Thymus (tissue), 14 donors: ENCODE data around the gene ZGRF1. TPM values are rescaled to one million over a fixed set of nuclear protein-coding genes. Genes with fewer than 3 reads are reported as not detected.

Experiments
- DNase-seq, 9 donors: peaks; one replicate each; pipeline ENCODE4 v3.0.0-alpha.2; 2013; ENCODE audit warnings: low spot score in 9 of 9, low read depth in 6 of 9, missing footprints in 1 of 9
- H3K27ac ChIP-seq, 2 donors: one replicate each; pipeline ENCODE4 v1.5.1; 2013; ENCODE audit warnings: control low read depth in 1 of 2, low read depth in 1 of 2, low read length in 1 of 2, mild to moderate bottlenecking in 1 of 2, moderate library complexity in 1 of 2
- H3K27me3 ChIP-seq, 2 donors: one replicate each; pipeline ENCODE4 v1.5.1; 2013; ENCODE audit warnings: low read length in 1 of 2; ENCODE audit not compliant: control insufficient read depth in 2 of 2, insufficient read depth in 1 of 2
- H3K36me3 ChIP-seq, 2 donors: one replicate each; pipeline ENCODE4 v1.5.1; 2013; ENCODE audit warnings: low read length in 1 of 2, mild to moderate bottlenecking in 1 of 2, moderate library complexity in 1 of 2; ENCODE audit not compliant: control insufficient read depth in 2 of 2, insufficient read depth in 2 of 2
- H3K4me1 ChIP-seq, 2 donors: one replicate each; pipeline ENCODE4 v1.5.1; 2013; ENCODE audit warnings: low read length in 2 of 2; ENCODE audit not compliant: control insufficient read depth in 2 of 2, insufficient read depth in 2 of 2
- H3K4me3 ChIP-seq, 2 donors: one replicate each; pipeline ENCODE4 v1.5.1; 2013; ENCODE audit warnings: low read length in 2 of 2, control low read depth in 1 of 2, mild to moderate bottlenecking in 1 of 2
- H3K9me3 ChIP-seq, 2 donors: one replicate each; pipeline ENCODE4 v1.5.1; 2013; ENCODE audit warnings: low read length in 1 of 2, mild to moderate bottlenecking in 1 of 2; ENCODE audit not compliant: control insufficient read depth in 2 of 2, insufficient read depth in 1 of 2
- WGBS: extraction: QIAGEN DNeasy Blood & Tissue Kit; methylation state at CpG from one replicate; pipeline ENCODE4 v1.1.7; 2013; 5-methylcytosine and 5-hydroxymethylcytosine counted together
- long read RNA-seq, 10 donors: transcript quantifications; one replicate each; lab custom pipeline, GENCODE V29; 2026
- polyA plus RNA-seq: library from polyadenylated mRNA; stranded (reverse); fragments of 200-250 nt; gene quantifications from one replicate; pipeline ENCODE4 v1.2.3, GENCODE V29; 2013
- total RNA-seq: library from RNA; stranded (reverse); fragments of 120-200 nt; gene quantifications from one replicate; pipeline ENCODE4 v1.2.4, GENCODE V29; 2013
- donor health status: healthy.

Gene ZGRF1, protein sequence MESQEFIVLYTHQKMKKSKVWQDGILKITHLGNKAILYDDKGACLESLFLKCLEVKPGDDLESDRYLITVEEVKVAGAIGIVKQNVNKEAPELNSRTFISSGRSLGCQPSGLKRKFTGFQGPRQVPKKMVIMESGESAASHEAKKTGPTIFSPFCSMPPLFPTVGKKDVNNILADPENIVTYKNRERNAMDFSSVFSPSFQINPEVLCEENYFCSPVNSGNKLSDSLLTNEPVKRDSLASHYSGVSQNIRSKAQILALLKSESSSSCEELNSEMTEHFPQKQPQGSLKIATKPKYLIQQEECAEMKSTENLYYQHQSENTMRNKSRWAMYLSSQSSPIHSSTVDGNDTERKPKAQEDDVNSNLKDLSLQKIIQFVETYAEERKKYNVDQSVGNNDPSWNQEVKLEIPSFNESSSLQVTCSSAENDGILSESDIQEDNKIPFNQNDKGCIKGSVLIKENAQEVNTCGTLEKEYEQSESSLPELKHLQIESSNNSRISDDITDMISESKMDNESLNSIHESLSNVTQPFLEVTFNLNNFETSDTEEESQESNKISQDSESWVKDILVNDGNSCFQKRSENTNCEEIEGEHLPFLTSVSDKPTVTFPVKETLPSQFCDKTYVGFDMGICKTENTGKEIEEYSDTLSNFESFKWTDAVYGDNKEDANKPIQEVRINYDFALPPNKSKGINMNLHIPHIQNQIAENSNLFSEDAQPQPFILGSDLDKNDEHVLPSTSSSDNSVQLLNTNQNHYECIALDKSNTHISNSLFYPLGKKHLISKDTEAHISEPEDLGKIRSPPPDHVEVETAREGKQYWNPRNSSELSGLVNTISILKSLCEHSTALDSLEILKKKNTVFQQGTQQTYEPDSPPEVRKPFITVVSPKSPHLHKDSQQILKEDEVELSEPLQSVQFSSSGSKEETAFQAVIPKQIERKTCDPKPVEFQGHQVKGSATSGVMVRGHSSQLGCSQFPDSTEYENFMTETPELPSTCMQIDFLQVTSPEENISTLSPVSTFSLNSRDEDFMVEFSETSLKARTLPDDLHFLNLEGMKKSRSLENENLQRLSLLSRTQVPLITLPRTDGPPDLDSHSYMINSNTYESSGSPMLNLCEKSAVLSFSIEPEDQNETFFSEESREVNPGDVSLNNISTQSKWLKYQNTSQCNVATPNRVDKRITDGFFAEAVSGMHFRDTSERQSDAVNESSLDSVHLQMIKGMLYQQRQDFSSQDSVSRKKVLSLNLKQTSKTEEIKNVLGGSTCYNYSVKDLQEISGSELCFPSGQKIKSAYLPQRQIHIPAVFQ (N-terminal part only)
- 23.5 TPM for total RNA-seq
- 10.5 TPM for polyA plus RNA-seq
- long read RNA-seq, donor 1, partial matches to known transcripts, result 7 of 7 reads
- long read RNA-seq, donor 1, other reads (novel, unspliced or antisense), result 0 of 7 reads
- long read RNA-seq, donor 2, result 0 reads
- long read RNA-seq, donor 3, partial matches to known transcripts, result 8 of 12 reads
- long read RNA-seq, donor 3, other reads (novel, unspliced or antisense), result 0 of 12 reads
- long read RNA-seq, donor 4, partial matches to known transcripts, result 166 of 195 reads
- long read RNA-seq, donor 4, other reads (novel, unspliced or antisense), result 28 of 195 reads
- long read RNA-seq, donor 5, partial matches to known transcripts, result 481 of 537 reads
- long read RNA-seq, donor 5, other reads (novel, unspliced or antisense), result 51 of 537 reads
- long read RNA-seq, donor 6, partial matches to known transcripts, result 257 of 282 reads
- long read RNA-seq, donor 6, other reads (novel, unspliced or antisense), result 22 of 282 reads
- long read RNA-seq, donor 7, result 0 reads
- long read RNA-seq, donor 8, result 0 reads
- long read RNA-seq, donor 9, partial matches to known transcripts, result 165 of 176 reads
- long read RNA-seq, donor 9, other reads (novel, unspliced or antisense), result 11 of 176 reads
- long read RNA-seq, donor 10, result 0 reads

DNA sequence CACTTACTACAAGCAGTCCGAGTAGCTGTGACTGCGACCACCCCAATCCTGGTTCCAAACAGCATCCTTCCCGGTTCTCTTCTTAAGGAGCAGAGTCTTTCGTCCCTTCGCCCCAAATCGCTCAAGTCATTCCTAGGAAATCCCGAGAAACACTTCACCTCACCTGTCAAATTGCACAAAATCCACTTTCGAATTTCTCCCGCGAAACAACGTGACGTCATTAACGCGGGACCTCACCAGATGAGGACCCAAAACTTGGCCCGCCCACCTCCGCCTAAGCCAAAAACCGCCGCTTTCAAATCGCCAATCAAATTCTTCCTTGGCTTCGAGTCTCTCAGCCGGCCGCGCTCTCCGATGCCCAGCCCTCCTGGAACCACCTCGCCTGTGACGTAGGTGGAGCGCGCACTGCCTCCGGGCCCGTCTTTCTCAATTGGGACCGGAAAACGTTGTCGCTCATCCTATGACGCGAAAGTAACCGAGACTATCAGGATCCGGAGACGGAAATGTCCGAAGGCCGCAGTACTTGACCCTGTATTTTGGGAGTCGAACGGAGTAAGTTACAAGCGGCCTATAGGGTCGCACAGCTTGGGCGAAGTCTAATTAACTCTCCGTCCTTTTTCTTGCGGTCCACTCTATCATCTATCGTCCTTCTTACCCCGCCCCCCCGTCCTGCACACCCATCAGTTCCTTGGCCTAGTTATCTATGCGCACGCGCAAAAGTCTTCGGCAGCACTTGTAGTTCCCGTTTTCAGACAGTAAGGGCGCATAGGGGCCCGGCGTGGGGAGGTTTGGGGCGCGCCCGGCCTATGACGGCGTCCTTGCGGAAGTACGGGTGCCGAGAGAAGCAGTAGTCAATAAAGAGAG, at the start of gene ZGRF1, which contains the start of gene LARP7:
ZGRF1 (minus strand) TSS at position 222 of the 864 bp plus-strand sequence. CDS start 3,733 bp downstream, outside the sequence.
LARP7 (plus strand) TSS at position 456 of the 864 bp plus-strand sequence. CDS start 7,527 bp downstream, outside the sequence.
- no peaks in the 10 kb centered on the region for H3K9me3 ChIP-seq
- H3K27me3 ChIP-seq, result no peaks in the 10 kb centered on the region
- peak within 1 kb of the TSS; percentile 97 to 99 for H3K27ac ChIP-seq
- WGBS, result under 1% methylated on average over 66 of the region's 66 CpGs
- peak within 1 kb of the TSS; percentile 79 to 82 for H3K4me3 ChIP-seq
- H3K36me3 ChIP-seq, result peaks cover 0 to 2% of the 10 kb centered on the region in 2 donors
- peaks cover 6 to 7% of the 10 kb centered on the region in 2 donors for H3K4me1 ChIP-seq
- peak; percentile 96 to 99 (median 99) for DNase-seq

DNA sequence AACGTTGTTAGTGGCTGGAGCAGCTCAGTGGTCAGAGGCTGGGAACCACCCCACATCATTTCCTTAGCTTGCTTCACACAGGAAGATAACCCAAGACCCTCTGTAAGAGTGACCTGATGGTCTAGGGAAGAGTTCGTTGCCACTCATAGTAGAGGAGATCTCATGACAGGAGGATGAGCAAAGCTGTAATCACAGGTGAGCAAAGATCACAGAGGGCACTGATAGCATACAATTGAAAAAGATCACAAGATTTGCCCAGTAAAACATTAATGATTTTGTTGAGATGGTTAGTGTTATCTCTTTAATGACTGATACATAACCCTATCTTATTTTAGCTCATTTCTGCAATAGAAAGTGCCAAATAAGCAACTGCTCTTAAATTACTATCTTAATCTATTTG, 44.3 kb upstream of the ZGRF1 start:
- 79% methylated on average over 2 of the region's 2 CpGs for WGBS
- Histone ChIP-seq H3K27me3 (no peaks in the 10 kb centered on the region), H3K4me3 (no peak overlapping the region), H3K4me1 (no peaks in the 10 kb centered on the region), H3K27ac (no peak overlapping the region), H3K36me3 (no peaks in the 10 kb centered on the region), H3K9me3 (no peaks in the 10 kb centered on the region)
- DNase-seq, result no peak

DNA sequence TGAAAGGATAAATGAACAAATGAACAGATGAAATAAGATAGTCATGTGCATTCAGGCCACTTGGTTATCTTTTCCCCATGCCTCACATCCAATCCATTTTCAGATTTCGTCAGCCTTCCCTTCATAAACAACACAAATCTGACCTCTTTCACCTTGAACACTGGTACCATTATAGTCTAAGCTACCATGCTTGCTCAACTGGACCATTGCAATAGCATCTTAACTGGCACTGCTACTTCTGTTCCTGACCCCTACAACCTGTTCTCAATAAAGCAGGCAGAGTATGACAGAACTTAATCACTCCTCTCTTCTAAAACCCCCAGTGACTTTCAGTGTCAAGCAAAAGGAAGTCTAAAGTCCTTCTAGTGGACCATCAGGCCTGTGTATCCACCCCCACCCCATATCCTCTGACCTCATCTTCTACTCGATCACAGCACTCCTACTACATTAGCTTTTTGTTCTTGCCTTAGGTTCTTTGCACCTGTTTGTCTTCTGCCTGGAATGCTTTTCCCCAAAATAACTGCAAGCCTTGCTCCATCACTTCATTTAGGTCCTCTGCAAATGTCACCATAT, 40.9 kb upstream of the ZGRF1 start:
- no peak overlapping the region for H3K27ac ChIP-seq
- no peaks in the 10 kb centered on the region for H3K27me3 ChIP-seq
- H3K9me3 ChIP-seq, result no peaks in the 10 kb centered on the region
- WGBS, result 90% methylated on average over 2 of the region's 2 CpGs
- H3K36me3 ChIP-seq, result no peaks in the 10 kb centered on the region
- H3K4me1 ChIP-seq, result no peaks in the 10 kb centered on the region
- no peak overlapping the region for H3K4me3 ChIP-seq
- DNase-seq, result no peak

DNA sequence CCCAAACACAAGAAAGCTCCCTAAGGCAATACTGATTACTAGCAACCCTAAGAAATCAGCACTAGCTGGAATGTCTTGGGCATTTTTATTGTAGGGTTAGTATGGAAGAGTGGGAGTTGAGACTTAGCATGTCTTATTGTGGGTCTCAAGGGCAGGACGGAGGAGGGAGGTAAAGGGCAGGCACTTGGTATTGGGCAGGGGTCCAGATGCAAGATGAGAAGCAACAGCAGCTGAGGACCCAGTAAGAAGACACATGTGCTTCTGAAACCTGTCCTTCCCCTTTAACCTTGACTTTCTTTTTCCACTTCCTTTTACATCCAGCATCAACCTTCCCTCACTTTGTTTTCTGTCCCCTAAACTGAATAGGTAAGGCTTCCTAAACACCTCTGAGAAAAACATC, 37.7 kb upstream of the ZGRF1 start:
- Histone ChIP-seq H3K27ac (no peak overlapping the region), H3K36me3 (no peaks in the 10 kb centered on the region), H3K27me3 (no peaks in the 10 kb centered on the region), H3K9me3 (no peaks in the 10 kb centered on the region), H3K4me1 (no peaks in the 10 kb centered on the region), H3K4me3 (no peak overlapping the region)
- 87% methylated on average over 1 of the region's 1 CpG for WGBS
- no peak for DNase-seq

DNA sequence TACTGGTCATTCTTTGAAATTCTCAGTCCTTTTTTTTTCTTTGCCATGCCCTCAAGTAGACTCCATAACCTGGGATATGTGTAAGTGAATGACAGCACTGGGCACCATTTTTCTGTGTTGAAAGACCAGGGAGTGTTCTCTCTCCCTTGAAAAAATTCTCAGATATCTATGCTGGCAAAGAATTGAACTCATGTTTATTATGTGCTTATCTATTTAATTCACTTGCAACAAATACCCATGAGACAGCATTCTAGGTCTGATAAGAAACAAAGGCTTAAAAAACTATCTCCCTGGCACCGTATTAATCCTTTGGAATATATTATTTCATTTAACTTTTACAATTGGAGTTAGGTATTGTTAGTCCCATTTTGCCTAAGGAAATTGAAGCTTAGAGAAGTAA, 37.0 kb upstream of the ZGRF1 start:
- Histone ChIP-seq H3K27ac (no peak overlapping the region), H3K4me3 (no peak overlapping the region), H3K36me3 (no peaks in the 10 kb centered on the region), H3K4me1 (no peaks in the 10 kb centered on the region), H3K9me3 (no peaks in the 10 kb centered on the region), H3K27me3 (no peaks in the 10 kb centered on the region)
- 92% methylated on average over 1 of the region's 1 CpG for WGBS
- DNase-seq, result no peak

DNA sequence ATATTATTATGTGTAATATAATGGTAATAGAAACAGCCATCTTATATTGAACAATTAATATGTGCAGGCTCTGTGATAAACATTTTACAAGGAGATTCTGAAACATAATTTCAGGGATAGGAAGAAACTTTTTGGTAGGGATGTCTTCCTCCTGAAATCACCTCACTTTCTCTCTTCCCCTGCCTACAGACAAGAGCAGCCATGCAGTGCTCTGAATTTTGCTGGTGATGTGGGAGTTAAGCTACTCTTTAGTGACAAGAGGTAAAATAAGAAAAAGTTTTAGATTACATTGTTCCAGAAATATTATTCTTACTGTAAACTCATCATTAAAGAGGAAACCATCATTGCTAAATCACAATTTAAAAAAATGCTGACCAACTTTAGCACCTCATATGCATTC, 36.4 kb upstream of the ZGRF1 start:
- H3K27ac ChIP-seq, result no peak overlapping the region
- H3K4me1 ChIP-seq, result no peaks in the 10 kb centered on the region
- DNase-seq, result no peak

DNA sequence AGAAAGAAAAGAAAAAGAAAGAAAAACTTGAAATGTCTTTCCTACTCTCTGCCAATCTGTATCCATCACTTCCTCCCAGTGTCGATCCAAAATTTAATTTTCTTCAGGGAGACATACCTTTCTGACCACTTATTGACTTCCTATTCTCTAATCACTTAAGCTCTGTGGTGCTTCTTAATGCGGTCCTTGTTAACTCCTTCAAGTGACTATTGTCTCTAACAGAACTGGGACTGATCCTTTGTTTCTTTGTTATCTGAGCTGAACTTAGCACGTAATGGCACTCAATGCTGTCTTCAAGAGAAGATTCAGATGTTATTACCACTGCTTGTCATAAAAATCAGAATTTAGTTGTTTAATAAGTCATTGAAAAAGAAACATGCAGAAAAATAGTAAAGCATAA, 31.4 kb upstream of the ZGRF1 start:
- DNase-seq, result no peak
- H3K36me3 ChIP-seq, result no peaks in the 10 kb centered on the region
- WGBS, result 97% methylated on average over 3 of the region's 3 CpGs
- no peaks in the 10 kb centered on the region for H3K4me1 ChIP-seq
- H3K9me3 ChIP-seq, result no peaks in the 10 kb centered on the region
- H3K4me3 ChIP-seq, result no peak overlapping the region
- no peak overlapping the region for H3K27ac ChIP-seq
- H3K27me3 ChIP-seq, result no peaks in the 10 kb centered on the region

More for the DNA sequence above, 36.4 kb upstream of the ZGRF1 start:
- Histone ChIP-seq H3K4me3 (no peak overlapping the region), H3K36me3 (no peaks in the 10 kb centered on the region), H3K27me3 (no peaks in the 10 kb centered on the region), H3K9me3 (no peaks in the 10 kb centered on the region)
